ENCODE data around the gene BRD3.
A peak's percentile ranks its signal among the peaks of the same experiment; 100 is the strongest.
"Not testable (repeated sequence)": the region's sequence is repeated elsewhere in the genome, so short reads cannot be mapped to it uniquely, and the experiment has no call there.

BRD3 gene

DNA sequence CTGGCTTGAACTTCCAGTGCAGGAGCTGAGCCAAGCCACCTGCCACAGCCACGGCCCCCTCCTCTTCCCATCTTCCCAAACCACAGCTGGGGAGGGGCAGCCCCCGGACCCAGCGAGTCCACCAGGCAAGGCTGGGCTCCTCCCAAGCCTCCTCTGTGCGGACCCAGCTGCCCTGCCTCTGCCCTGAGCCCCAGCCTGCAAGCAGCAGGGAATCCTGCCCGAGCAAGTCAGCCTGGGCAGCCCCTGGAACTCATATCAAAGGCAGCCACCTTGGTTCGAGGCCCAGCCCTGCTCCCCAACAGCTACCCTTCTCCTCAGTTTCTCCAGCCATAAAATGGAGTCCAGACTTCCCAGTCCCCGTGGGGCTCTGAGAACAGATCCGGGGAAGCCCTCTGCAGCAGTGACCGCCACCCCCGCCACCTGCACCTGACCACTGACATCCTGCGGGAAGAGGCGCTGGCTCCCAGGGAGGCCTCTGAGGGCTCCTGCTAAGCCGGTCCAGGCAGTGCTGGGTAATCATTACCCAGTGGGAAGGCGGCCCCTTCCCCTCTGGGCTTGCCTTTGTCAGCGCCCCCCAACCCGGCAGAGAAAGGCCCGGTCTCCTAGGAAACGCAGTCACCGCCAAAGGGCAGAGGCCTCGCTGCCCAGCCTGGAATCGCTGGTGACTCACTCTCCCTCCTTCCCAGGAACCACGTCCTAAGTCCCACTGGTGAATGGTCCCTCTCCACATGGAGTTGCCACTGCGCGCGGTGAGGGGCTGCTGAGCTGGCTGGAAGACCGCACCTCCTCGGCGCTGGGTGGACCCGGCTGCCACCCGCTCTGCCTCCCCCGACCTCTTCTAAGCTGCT lies 77.2 kb downstream of the BRD3 start:
- in situ Hi-C loops (cut with HindIII; ENCODE audit: low sequenced_read_pairs), result no loop called here
- TF ChIP-seq, protein P1, sequence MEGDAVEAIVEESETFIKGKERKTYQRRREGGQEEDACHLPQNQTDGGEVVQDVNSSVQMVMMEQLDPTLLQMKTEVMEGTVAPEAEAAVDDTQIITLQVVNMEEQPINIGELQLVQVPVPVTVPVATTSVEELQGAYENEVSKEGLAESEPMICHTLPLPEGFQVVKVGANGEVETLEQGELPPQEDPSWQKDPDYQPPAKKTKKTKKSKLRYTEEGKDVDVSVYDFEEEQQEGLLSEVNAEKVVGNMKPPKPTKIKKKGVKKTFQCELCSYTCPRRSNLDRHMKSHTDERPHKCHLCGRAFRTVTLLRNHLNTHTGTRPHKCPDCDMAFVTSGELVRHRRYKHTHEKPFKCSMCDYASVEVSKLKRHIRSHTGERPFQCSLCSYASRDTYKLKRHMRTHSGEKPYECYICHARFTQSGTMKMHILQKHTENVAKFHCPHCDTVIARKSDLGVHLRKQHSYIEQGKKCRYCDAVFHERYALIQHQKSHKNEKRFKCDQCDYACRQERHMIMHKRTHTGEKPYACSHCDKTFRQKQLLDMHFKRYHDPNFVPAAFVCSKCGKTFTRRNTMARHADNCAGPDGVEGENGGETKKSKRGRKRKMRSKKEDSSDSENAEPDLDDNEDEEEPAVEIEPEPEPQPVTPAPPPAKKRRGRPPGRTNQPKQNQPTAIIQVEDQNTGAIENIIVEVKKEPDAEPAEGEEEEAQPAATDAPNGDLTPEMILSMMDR (IDR thresholded peaks at IDR 0.05; ENCODE audit: low read depth, low read length, missing control alignments), result no peak
- DNase-seq (ENCODE audit: low read depth), result no peak
- H3K4me3 ChIP-seq (ENCODE audit: low read depth, low read length), result peak overlapping the region; percentile 69

DNA sequence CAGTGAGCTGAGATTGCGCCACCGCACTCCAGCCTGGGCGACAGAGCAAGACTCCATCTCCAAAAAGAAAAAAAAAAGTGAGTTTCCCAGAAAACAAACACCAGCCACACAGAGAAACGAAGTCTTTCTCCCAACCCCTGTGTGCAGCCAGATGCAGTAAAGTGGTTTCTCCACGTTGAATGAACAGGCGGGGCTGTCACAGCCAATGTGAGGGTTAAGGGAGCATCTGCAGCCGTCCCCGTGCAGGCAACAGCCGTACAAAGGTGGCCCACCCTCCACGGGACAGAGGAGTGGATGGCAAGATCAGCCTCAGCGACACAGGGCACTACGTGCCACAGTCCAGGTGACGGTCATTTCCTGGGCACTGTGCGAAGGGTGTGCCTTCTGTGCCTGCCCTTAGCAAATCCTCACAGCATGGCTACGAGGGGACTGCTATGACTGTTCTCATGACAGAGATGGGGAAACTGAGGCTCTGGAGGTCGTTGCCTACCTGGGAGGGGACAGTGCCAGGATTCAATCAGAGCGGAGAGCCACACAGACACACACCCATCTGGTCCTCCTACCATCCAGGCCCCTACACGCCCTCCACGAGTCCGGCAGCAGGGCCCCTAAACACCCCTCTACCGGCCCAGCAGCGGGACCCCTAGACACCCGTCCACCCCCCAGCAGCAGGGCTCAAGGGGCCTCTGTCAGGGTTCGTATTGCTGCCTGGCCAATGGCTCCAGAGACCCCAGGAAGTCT lies 78.0 kb downstream of the BRD3 start:
- TF ChIP-seq, protein P1 (IDR thresholded peaks at IDR 0.05; ENCODE audit: low read depth, low read length, missing control alignments), result no peak
- in situ Hi-C loops (cut with HindIII; ENCODE audit: low sequenced_read_pairs), result no loop called here
- DNase-seq (ENCODE audit: low read depth), result no peak
- peak overlapping the region; percentile 69 for H3K4me3 ChIP-seq (ENCODE audit: low read depth, low read length)

- in situ Hi-C loops (cut with HindIII; ENCODE audit: low sequenced_read_pairs); H3K4me3 ChIP-seq (ENCODE audit: low read depth, low read length); DNase-seq (ENCODE audit: low read depth): not testable (repeated sequence)
Observed at GRCh38 chr9:133988771-133989170, 79.1 kb downstream of the BRD3 start.

- DNase-seq (ENCODE audit: low read depth), result no peak
- TF ChIP-seq, protein P1 (IDR thresholded peaks at IDR 0.05; ENCODE audit: low read depth, low read length, missing control alignments), result no peak
- H3K4me3 ChIP-seq (ENCODE audit: low read depth, low read length), result no peak overlapping the region
- in situ Hi-C loops (cut with HindIII; ENCODE audit: low sequenced_read_pairs), result no loop called here
Observed at GRCh38 chr9:133987946-133988665, 79.7 kb downstream of the BRD3 start.

- DNase-seq (ENCODE audit: low read depth), result no peak
- TF ChIP-seq, protein P1 (IDR thresholded peaks at IDR 0.05; ENCODE audit: low read depth, low read length, missing control alignments), result no peak
Observed at GRCh38 chr9:133987446-133987788, 80.4 kb downstream of the BRD3 start.

GRCh38 chr9:133986774-133987445 lies 80.9 kb downstream of the BRD3 start:
- TF ChIP-seq, protein P1 (IDR thresholded peaks at IDR 0.05; ENCODE audit: low read depth, low read length, missing control alignments), result no peak
- no peak overlapping the region for H3K4me3 ChIP-seq (ENCODE audit: low read depth, low read length)
- DNase-seq (ENCODE audit: low read depth), result no peak
- in situ Hi-C loops (cut with HindIII; ENCODE audit: low sequenced_read_pairs), result no loop called here

More at GRCh38 chr9:133987446-133987788, 80.4 kb downstream of the BRD3 start:
- in situ Hi-C loops (cut with HindIII; ENCODE audit: low sequenced_read_pairs), result no loop called here
- H3K4me3 ChIP-seq (ENCODE audit: low read depth, low read length), result no peak overlapping the region

Data from astrocyte of the cerebellum (primary cell).